RPMI7951 (cell line): ENCODE data around the gene SLC10A4. TPM values are rescaled to one million over a fixed set of nuclear protein-coding genes. Genes with fewer than 3 reads are reported as not detected.
A peak's percentile ranks its signal among the peaks of the same experiment; 100 is the strongest.
"Not testable (repeated sequence)": the region's sequence is repeated elsewhere in the genome, so short reads cannot be mapped to it uniquely, and the experiment has no call there.

Experiments used
- DNase-seq: peaks from one replicate; pipeline ENCODE4 v3.0.0-alpha.2; 2012; ENCODE audit warnings: low read depth
- total RNA-seq: library from RNA; depleted of rRNA; stranded (reverse); fragments of >200 nt; shearing (Covaris generic); gene quantifications from 2 replicates; pipeline ENCODE4 v1.2.3, GENCODE V29; 2014; rRNA removed

The SLC10A4 gene
- 0.49 and 0.96 TPM in 2 replicates for total RNA-seq

GRCh38 chr4:48483006-48483776, at the start of gene SLC10A4:
TSS of gene SLC10A4 (plus strand) at chr4:48483343. CDS start at chr4:48483562, 219 bp downstream.
- peak; percentile 35 for DNase-seq

GRCh38 chr4:48436318-48436717, 46.8 kb upstream of the SLC10A4 start:
- no peak for DNase-seq

GRCh38 chr4:48439988-48440387, 43.2 kb upstream of the SLC10A4 start:
- DNase-seq, result peak; percentile 3

- DNase-seq, result not testable (repeated sequence)
Measured at GRCh38 chr4:48440914-48441313, 42.2 kb upstream of the SLC10A4 start.

- DNase-seq, result peak; percentile 14
Measured at GRCh38 chr4:48445704-48446103, 37.4 kb upstream of the SLC10A4 start.

- no peak for DNase-seq
Measured at GRCh38 chr4:48446642-48447041, 36.5 kb upstream of the SLC10A4 start.

- no peak for DNase-seq
Measured at GRCh38 chr4:48449151-48449550, 34.0 kb upstream of the SLC10A4 start.

- no peak for DNase-seq
Measured at GRCh38 chr4:48450740-48451139, 32.4 kb upstream of the SLC10A4 start.

GRCh38 chr4:48451656-48452055, 31.5 kb upstream of the SLC10A4 start:
- not testable (repeated sequence) for DNase-seq

GRCh38 chr4:48454591-48454990, 28.6 kb upstream of the SLC10A4 start:
- DNase-seq, result no peak

- DNase-seq, result no peak
Measured at GRCh38 chr4:48461000-48461399, 22.1 kb upstream of the SLC10A4 start.

GRCh38 chr4:48462363-48462762, 20.8 kb upstream of the SLC10A4 start:
- no peak for DNase-seq

- DNase-seq, result no peak
Measured at GRCh38 chr4:48467442-48467841, 15.7 kb upstream of the SLC10A4 start.

GRCh38 chr4:48467891-48468290, 15.3 kb upstream of the SLC10A4 start:
- DNase-seq, result no peak

GRCh38 chr4:48470137-48470536, 13.0 kb upstream of the SLC10A4 start:
- DNase-seq, result no peak

- no peak for DNase-seq
Measured at GRCh38 chr4:48470570-48470969, 12.6 kb upstream of the SLC10A4 start.

GRCh38 chr4:48472794-48473193, 10.3 kb upstream of the SLC10A4 start:
- no peak for DNase-seq

- DNase-seq, result no peak
Measured at GRCh38 chr4:48475770-48476169, 7.4 kb upstream of the SLC10A4 start.

GRCh38 chr4:48478273-48478672, 4.9 kb upstream of the SLC10A4 start:
- no peak for DNase-seq

GRCh38 chr4:48481581-48481980, 1.6 kb upstream of the SLC10A4 start:
- DNase-seq, result no peak

- no peak for DNase-seq
Measured at GRCh38 chr4:48483777-48484493, 792 bp downstream of the SLC10A4 start.

GRCh38 chr4:48484494-48485168, 1.5 kb downstream of the SLC10A4 start:
- no peak for DNase-seq

- DNase-seq, result no peak
Measured at GRCh38 chr4:48489683-48490011, 6.5 kb downstream of the SLC10A4 start.
